ENCODE data around the gene TNXB. TPM values are rescaled to one million over a fixed set of nuclear protein-coding genes. Genes with fewer than 3 reads are reported as not detected.

The TNXB gene
- total RNA-seq, 1 experiment from 2014 or later, result 10.6 TPM

GRCh38 chr6:32151863-32152768 is 43.0 kb upstream of the TNXB start, which contains the start of gene PRRT1:
TSS of gene PRRT1 (minus strand) at chr6:32151939. CDS start at chr6:32151827, 112 bp downstream.
- BruUV-seq (replicated peaks), result no TSS peak
- Mint-ChIP-seq H3K36me3 (ENCODE audit: insufficient read depth, unreplicated experiment) (peaks cover 16% of the 10 kb centered on the region), H3K27ac (ENCODE audit: unreplicated experiment) (no peak within 1 kb of the TSS), H3K27me3 (ENCODE audit: unreplicated experiment) (no peaks in the 10 kb centered on the region), H3K9me3 (ENCODE audit: low read depth, unreplicated experiment) (peaks cover 2% of the 10 kb centered on the region), H3K4me3 (ENCODE audit: low read depth, unreplicated experiment) (no peak within 1 kb of the TSS), H3K4me1 (ENCODE audit: low read depth, unreplicated experiment) (peaks cover 22% of the 10 kb centered on the region)
- TF ChIP-seq, protein P1, sequence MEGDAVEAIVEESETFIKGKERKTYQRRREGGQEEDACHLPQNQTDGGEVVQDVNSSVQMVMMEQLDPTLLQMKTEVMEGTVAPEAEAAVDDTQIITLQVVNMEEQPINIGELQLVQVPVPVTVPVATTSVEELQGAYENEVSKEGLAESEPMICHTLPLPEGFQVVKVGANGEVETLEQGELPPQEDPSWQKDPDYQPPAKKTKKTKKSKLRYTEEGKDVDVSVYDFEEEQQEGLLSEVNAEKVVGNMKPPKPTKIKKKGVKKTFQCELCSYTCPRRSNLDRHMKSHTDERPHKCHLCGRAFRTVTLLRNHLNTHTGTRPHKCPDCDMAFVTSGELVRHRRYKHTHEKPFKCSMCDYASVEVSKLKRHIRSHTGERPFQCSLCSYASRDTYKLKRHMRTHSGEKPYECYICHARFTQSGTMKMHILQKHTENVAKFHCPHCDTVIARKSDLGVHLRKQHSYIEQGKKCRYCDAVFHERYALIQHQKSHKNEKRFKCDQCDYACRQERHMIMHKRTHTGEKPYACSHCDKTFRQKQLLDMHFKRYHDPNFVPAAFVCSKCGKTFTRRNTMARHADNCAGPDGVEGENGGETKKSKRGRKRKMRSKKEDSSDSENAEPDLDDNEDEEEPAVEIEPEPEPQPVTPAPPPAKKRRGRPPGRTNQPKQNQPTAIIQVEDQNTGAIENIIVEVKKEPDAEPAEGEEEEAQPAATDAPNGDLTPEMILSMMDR (IDR thresholded peaks at IDR 0.05; ENCODE audit: unreplicated experiment), result no peak
- intact Hi-C loops (cut with micrococcal nuclease; ENCODE audit: unreplicated experiment), result no loop called here
- DNase-seq, result no peak
- CTCF ChIA-PET, result no interaction called here

DNA sequence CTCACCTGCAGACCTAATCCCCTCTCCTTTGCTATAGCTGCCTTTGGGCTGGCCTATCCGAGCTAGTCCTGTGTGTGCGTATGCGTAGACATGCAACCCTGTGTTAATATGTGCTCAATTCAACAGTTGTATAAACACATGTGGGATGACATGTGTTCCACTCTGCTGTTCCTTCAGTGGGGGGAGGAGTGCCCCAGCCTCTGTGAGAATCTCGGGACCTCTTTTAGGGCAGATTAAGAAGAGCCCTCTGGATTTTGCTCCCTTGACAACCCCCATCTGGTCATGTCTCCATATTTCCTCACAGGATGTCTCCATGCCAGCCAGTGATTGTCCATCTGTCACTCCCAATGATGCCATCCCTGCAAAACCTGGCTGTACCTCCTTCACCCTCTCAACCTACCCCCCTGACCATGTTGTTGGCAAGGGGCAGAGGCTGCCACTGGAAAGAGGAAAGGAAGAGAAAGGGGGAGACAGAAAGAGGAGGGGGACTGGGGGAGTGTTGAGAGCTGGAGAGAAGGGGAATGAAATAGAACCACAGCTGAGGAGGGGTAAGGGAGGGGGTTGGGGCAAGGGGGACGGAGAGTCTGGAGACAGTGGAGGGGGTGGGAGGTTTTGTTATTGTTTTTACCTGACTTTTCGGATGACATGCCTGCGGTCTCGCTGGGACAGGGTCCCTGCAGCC is 42.2 kb upstream of the TNXB start:
- no peak for DNase-seq
- intact Hi-C loops (cut with micrococcal nuclease; ENCODE audit: unreplicated experiment), result no loop called here
- Mint-ChIP-seq H3K4me3 (ENCODE audit: low read depth, unreplicated experiment) (no peak overlapping the region), H3K27me3 (ENCODE audit: unreplicated experiment) (no peaks in the 10 kb centered on the region), H3K9me3 (ENCODE audit: low read depth, unreplicated experiment) (peaks cover 2% of the 10 kb centered on the region), H3K27ac (ENCODE audit: unreplicated experiment) (no peak overlapping the region), H3K36me3 (ENCODE audit: insufficient read depth, unreplicated experiment) (peaks cover 16% of the 10 kb centered on the region), H3K4me1 (ENCODE audit: low read depth, unreplicated experiment) (peaks cover 28% of the 10 kb centered on the region)
- no TSS peak for BruUV-seq (replicated peaks)
- TF ChIP-seq, protein P1 (IDR thresholded peaks at IDR 0.05; ENCODE audit: unreplicated experiment), result no peak
- CTCF ChIA-PET, result no interaction called here

DNA sequence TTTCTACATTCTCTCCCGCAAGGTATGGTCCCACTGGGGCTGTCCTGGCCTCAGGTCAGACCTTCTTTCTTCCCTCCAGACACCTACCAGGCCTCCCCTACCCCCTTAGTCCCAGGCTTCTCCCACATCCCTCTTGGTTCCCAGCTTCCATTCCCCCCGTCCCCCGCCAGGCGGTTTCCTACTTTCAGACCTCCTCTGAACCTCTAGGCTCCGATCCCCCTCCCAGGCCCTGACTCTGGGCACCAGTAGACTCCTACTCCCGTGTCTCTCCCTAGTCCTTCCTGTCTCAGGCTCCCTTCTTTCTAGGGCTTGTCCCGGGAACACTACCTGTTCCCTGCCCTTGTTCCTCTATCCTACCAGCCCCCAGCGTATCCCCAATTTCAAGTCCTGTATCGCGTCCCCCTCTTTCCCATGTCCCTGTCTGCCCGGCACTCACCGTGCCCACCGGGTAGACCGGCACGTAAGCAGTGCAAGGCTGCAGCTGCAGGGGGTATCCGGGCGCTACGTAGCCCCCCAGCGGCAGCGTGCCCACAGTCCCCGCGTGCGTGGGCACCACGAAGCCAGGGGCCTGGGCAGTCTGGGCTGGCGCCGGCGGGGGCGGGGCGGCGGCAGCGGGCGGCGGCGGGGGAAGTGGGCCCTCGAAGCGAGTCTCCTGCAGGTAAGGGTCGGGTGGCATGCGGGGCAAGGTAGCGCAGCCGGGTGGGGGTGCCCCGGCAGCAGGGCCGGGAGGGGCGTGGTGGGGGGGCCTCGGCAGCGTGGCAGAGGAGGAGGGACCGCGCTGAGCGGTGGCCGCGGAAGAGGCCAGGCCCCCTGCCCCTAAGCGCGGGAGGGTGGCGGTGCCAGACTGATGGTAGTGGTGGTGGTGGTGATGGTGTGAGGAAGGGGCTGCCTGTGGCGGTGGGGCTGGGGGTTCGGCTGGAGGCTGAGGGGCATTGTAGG is 41.1 kb upstream of the TNXB start:
- Mint-ChIP-seq H3K4me3 (ENCODE audit: low read depth, unreplicated experiment) (no peak overlapping the region), H3K9me3 (ENCODE audit: low read depth, unreplicated experiment) (peaks cover 2% of the 10 kb centered on the region), H3K4me1 (ENCODE audit: low read depth, unreplicated experiment) (peaks cover 31% of the 10 kb centered on the region), H3K27me3 (ENCODE audit: unreplicated experiment) (no peaks in the 10 kb centered on the region), H3K36me3 (ENCODE audit: insufficient read depth, unreplicated experiment) (peaks cover 16% of the 10 kb centered on the region), H3K27ac (ENCODE audit: unreplicated experiment) (no peak overlapping the region)
- TF ChIP-seq, protein P1 (IDR thresholded peaks at IDR 0.05; ENCODE audit: unreplicated experiment), result no peak
- intact Hi-C loops (cut with micrococcal nuclease; ENCODE audit: unreplicated experiment), result no loop called here
- DNase-seq, result no peak
- BruUV-seq (replicated peaks), result no TSS peak
- CTCF ChIA-PET, result no interaction called here

DNA sequence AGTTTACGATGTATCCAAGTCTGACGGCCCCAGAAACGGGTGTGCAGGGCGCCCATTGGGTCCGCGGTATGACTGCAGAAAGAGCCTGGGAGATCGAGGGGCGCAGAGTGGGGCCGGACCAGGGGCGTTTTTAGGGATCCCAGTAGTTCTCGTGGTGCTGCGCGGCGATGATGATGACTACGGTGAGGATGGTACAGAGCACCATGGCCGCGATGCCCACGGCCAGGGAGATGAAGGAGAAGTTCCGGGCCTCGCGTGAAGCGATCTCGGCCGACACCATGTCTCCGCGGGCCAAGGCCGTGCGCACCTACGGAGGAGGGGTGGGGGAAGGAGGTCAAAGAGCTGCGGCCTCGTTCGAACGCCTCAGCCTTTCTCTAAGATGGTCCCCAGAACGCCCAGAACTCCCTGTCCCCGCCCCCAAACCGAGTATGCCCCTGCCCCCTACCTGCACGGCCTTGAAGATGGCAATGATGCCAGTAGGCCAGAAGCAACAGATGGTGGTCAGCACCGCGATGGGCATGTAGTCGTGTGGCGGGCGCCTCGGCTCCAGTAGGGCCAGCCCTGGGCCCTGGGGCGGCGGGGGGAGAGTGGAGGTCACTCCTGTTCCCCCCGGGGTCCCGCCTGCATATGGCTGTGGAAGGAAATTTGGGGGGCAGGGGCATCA is 40.1 kb upstream of the TNXB start:
- Mint-ChIP-seq H3K9me3 (ENCODE audit: low read depth, unreplicated experiment) (peaks cover 2% of the 10 kb centered on the region), H3K4me1 (ENCODE audit: low read depth, unreplicated experiment) (peaks cover 25% of the 10 kb centered on the region), H3K36me3 (ENCODE audit: insufficient read depth, unreplicated experiment) (peaks cover 7% of the 10 kb centered on the region), H3K27ac (ENCODE audit: unreplicated experiment) (no peak overlapping the region), H3K27me3 (ENCODE audit: unreplicated experiment) (no peaks in the 10 kb centered on the region), H3K4me3 (ENCODE audit: low read depth, unreplicated experiment) (no peak overlapping the region)
- CTCF ChIA-PET, result no interaction called here
- intact Hi-C loops (cut with micrococcal nuclease; ENCODE audit: unreplicated experiment), result no loop called here
- BruUV-seq (replicated peaks), result no TSS peak
- TF ChIP-seq, protein P1 (IDR thresholded peaks at IDR 0.05; ENCODE audit: unreplicated experiment), result no peak
- DNase-seq, result no peak

Measured in Calu3 (cell line).